HG03575 (cell line): ENCODE measurements around the gene TBX1.
"Not testable (repeated sequence)": the region's sequence is repeated elsewhere in the genome, so short reads cannot be mapped to it uniquely, and the experiment has no call there.

Source experiments
- ATAC-seq: cut with Tn5 transposase; IDR thresholded peaks from one replicate; pipeline ENCODE4 v1.9.1; 2021; ENCODE audit not compliant: unreplicated experiment, insufficient number of reproducible peaks, low FRiP score; ENCODE audit errors: extremely low read depth

TBX1 gene

DNA sequence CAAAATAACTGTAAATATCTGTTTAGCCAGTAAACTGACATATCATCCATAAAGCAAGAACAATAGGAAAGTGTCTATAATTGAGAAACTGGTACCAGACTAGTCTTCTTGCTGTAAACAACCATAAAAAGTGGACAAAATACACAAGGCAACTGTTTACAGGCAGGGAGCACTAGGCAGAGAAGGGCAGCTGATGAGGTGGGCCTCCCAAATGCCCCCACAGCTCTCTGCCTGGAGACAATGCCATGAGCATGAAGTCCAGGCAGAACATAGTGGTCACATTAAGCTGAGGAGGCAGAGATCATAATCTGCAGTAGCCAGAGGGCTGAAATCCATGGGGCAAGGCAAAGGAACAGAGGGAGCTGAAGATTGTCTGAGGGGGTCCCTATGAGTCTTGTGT lies 30.7 kb downstream of the TBX1 start:
- no peak for ATAC-seq

DNA sequence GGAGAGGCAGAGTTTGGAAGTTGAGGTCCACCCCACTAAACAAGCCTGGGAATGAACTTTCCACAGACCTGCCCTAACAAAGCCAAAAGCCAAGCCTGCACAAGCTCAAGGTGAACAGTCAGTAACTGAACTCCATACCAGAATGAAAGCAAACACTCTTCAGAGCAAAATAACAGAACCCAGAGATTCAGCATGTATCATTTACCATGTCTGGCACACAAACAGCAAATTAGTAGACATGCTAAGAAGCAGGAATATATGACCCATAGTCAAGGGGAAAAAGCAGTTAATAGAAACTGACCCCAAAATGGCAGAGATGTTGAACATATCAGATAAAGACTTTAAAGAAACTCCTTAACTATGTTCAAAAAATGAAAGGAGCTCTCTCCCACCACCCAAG lies 31.3 kb downstream of the TBX1 start:
- no peak for ATAC-seq

DNA sequence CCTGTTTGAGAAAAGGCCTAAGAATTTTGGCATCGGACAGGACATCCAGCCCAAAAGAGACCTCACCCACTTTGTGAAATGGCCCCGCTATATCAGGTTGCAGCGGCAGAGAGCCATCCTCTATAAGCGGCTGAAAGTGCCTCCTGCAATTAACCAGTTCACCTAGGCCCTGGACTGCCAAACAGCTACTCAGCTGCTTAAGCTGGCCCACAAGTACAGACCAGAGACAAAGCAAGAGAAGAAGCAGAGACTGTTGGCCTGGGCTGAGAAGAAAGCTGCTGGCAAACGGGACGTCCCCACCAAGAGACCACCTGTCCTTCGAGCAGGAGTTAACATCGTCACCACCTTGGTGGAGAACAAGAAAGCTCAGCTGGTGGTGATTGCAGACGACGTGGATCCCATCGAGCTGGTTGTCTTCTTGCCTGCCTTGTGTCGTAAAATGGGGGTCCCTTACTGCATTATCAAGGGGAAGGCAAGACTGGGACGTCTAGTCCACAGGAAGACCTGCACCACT lies 31.9 kb downstream of the TBX1 start:
- not testable (repeated sequence) for ATAC-seq

DNA sequence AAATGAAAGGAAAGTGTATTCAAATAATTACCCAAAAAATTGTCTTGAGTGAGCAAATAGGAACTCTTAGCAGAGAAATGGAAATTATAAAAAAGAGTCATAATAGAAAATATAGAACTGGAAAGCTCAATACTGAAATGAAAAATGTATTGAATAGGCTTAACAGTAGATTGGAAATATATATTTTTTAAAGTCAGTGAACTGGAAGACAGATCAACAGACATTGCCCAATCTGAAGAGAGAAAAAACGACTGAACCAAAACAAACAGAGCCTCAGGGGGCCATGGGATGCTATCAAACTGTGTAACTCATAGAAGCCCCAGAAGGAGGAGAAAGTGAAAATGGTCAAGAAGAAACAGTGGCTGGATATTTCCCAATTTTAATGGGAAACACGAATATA lies 32.6 kb downstream of the TBX1 start:
- ATAC-seq: no peak

DNA sequence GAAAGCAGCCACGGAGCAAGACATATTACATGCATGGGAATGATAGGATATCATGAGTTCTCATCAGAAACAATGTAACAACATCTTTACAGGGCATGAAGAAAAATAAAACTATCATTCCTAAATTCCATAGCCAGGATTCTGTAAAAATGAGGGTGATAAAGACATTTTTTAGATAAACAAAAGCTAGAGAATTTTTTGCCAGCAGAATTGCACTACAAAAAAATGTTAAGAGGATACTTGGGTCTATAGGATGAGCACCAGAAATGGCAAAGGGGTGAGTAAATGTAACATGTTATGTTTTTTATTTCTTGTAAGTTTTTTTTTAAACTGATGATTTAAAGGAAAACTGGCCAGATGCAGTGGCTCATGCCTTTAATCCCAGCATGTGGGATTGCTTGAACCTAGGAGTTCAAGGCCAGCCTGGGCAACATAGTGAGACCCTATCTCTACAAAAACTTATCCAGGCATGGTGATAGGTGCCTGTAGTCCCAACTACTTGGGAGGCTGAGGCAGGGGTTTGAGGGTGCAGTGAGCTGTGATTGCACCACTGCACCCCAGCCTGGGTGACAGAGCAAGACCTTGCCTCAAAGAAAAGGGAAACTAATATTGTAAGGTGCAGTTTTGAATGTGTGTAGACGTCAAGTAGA lies 33.2 kb downstream of the TBX1 start:
- no peak for ATAC-seq

DNA sequence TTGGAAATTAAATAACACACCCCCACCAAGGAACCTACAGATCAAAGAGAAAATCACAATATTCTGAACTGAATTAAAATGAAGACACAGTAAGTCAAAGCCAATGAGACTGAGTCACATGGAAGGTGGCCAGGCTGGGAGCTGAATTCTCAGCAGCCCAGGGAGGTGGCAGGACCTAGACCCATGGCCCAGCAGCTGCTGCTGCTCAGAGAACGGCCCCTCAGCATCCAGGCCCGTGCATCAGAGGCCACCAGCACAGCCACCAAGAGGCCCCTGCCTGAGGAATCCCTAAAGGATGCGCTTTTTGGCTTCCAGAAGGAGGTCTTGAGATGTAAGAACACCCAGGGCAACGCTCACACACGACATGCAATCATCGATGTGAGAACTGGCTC lies 35.0 kb downstream of the TBX1 start:
- ATAC-seq: no peak

DNA sequence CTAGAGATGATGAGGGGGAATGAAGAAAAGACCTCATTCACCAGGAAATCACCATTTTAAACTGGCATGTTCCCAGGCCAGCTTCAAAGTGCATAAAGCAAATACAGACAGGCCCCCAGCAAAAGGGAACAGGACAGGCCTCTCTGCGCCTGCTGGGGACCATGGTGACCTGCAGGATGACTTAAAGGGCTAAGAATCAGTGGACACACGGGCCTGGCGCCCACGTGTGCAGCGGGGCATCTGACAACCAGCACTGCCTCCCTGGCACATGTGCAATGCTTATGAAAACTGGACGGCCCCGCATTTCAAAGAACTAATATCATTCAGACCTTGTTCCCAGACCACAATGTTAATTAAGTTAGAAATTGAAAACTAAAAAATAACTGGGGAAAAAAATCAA lies 35.6 kb downstream of the TBX1 start:
- ATAC-seq: no peak

DNA sequence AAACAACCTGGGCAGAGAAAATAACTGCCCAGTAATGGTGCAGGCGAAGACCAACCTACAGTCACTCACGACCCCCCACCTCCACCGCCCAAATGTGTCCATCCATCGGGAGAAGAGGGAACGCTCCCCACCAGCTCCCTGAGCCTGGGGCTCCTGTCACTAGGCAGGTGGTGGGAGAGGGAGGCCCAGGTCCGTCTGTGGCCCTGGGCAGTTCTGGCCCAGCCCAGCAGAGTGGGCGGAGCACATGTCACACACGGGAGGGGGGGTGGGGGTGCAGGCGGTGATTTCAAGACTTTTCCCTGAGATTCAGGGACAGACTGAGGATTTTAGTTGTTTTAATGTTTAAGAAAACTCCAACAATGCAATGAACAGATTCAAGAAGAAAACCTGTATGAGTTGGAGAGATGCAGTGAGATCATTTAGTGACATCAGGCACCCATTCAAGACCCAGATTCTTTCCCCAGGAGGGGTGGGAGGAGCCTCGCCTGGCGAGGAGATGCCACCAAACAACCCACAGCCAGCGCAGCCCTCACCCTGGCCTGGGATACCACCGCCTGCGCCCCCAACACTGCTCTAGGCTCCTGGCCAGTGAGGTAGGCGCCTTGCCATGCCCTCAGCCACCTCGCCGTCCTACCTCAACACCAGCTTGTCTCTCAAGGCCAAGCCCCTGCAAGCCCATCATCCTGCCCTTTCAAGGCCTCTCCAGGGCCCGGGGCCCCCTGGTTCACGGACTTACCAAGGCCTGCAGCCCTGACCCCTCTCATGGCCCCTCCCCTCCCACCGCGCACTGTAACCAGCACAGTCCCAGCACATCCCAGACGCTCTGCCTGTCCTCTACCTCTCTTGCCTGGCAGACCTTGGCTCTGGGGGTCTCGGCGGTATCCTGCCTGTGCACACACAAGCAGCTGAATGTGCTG lies 36.8 kb downstream of the TBX1 start:
- ATAC-seq: no peak

DNA sequence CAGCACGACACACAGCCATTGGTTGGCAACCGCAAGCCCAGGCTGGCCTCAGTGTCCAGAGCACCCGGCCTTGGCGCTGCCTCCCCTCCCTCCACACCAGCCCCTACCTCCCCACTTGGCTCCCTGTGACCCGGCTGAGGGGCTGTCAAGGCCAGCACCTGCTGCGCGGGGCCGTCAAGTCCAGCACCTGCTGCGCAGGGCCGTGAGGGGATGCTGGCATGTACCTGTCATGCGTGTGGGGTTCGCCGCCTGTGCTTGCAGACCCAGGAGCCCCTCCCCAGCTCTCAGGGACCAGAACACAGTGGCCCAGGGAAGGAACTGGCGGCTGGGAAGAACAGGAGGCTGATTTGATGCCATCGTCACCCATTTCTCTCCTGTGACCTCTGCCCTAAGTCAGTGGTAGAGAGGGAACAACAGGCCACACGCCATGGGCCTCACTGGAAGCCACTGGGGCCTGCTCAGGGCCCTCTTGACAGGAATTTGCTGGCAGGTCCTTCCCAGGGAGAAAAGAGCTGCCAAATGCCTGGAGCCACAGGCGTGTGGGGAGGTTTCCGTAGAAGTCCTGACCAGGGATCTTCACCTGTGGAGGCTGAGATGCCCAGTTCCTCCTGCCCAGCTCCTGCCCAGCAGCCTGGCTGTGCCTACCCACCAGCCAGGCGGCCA lies 37.6 kb downstream of the TBX1 start:
- no peak for ATAC-seq

DNA sequence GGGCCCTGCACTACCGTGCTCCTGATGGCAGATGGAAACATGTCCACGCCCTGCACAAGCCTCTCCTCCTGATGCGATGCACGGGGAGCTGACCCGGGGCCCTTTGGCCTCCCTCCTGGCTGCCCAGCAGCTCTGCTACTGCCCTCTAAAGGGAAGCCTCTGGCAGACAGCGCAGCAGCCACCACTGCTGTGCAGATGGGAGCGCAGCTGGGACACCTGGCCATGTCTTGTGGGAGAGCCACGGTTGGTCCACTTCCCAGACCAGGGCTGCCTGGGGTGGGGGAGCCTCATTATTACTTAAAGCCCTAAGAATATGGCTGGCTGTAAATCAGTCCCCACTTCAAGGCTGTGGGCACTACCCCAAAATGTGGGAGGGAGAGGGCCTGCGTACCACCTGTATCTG lies 38.3 kb downstream of the TBX1 start:
- no peak for ATAC-seq

DNA sequence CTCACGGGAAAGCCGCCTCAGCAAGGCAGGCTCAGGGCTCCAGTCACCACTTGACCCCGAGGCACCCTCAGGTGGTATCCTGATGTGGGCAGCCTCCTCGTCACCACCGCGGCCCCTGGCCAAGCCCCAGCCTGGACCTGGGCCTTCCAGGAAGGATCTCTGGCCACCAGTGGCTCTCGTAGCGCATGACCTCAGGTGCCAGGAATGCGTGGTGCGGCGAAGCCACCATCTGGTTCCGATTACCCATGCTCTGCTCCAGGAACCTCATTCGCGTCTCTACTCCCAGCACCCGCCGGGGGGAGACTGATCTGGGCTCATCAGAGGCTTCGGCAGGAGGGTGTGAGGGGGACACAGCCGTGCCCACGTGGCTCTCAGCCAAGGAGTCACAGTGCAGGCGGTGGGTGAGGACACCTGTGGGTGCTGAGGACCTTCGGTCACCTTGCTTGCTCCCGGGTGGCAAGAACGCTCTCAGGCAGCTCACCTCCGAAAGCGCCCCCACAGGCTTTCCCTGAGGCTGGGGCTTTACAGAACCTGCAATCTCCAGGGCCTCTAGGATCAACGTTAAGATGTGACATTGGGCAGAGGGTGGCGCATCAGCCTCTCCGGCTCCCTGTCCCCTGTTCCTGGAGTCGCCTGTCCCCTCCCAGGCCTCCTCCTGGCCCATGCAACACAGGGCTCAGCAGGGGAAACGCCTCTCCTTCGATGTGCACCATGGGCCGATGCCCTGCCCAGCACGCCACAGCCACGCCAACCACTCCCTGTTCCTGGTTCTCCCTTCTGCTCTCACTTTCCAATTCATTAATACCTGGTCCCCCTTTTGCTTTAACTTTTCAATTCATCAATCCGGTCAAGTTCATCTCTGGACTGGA lies 39.0 kb downstream of the TBX1 start:
- ATAC-seq: no peak

DNA sequence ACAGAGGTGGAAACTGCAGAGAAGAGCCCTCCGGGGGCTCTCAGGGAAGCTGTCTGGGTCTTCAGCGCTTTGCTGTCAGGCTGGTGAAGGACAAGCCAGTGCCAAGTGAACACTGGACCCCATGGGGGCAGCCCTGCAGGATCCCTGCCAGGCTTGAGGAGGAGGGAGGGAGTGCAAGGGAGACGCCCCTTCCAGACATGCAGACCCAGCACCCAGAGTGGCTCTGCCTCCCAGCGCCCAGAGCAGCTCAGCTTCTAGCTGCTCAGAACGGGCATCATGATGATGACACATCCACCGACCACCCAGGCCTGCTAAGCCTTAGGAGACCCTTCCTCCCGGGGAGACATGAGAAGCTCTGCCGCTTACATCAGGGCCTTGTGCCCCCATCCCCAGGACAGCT lies 39.7 kb downstream of the TBX1 start:
- no peak for ATAC-seq

DNA sequence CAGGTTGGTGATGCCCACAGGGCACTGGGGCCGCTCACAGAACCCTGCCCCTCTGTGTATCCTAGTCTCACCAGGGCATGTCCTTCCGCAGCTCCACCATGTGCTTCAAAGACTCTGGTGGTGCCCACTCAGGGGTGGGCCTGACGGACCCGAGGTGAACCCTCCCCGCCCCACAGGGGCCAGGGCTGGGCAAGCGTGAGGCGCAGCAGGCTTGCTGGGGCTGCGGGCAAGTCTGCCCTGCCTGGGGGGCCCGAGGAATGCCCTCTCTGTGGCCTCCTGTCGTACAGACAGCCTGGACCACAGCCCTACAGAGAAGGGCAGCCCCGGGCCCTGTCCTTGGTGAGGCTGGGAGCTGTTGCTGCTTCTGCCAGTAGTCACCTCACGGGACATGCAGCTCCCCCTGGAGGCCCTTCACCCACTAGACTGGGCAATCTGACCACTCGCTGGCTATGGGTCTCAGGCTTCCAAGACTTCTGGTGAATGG lies 40.2 kb downstream of the TBX1 start:
- no peak for ATAC-seq

DNA sequence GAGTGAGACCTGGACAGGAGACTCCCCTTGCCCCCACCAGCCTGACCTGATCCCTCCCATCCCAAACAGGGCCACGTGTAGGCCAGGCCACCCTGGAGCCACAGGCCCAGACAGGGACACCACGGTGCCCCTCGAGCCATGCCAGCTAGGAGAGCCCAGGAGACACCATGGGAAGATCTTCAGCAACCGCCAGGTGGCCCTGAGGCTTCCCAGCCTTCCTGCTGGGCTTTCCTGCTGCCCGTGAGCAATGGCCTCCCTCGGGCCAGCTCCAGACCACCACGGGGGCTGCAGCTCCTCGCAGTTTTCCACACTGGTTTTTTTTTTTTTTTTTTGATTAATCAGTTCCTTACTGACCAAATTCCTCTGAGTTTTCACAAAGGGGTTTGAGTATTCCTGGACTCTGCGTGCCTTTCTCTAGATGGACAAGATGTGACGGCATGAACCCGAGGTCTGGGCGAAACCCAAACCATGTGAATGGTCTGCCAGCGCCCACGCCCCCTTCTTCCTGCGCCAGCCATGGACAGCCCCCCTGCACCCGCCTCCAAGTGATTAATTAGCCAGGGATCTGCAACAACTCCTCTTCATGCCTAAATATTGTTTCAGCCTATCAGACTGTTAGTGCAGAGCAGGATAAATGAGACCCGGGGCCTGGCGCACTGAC lies 40.9 kb downstream of the TBX1 start:
- no peak for ATAC-seq

DNA sequence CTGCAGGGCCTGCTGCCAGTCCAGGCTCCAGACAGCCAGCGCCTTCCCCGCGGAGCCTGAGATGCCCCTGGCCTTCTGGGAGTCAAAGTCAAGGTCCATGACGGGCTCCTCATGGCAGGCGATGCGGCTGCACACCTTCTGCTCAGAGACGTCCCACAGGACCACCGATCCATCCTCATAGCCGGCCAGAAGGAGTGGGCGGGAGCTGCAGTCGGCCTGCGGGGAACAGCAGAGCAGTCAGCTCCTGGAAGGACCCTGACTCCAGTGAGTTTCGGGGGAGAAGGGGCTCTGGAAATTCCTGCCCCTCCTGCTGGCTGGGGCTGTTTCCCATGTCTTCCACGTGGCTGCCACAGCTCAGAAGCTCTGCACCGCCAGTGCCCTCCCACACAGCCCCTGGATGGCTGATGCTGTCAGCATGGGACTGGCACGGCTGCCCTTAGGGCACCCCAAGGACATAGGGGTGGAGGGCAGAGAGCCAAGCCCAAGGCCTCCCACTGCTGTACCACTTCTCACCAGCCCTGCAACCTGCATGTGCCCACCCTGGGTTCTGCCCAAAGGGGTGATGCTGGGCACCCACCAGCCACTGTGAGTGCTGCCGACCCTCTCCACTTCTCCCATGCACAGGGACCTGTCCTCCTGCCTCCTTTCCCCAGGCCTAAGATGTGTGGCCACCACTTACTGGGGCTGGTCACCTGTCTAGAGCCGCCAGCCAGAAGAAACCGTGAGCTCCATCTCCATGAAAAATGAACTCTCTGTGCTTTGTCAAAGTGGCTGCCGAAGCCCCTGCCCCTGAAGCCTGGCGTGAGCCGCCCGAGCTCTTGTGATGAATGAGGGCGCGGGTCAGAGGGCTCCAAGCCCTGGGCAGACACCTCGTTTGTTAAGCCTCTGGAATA lies 41.7 kb downstream of the TBX1 start:
- no peak for ATAC-seq

DNA sequence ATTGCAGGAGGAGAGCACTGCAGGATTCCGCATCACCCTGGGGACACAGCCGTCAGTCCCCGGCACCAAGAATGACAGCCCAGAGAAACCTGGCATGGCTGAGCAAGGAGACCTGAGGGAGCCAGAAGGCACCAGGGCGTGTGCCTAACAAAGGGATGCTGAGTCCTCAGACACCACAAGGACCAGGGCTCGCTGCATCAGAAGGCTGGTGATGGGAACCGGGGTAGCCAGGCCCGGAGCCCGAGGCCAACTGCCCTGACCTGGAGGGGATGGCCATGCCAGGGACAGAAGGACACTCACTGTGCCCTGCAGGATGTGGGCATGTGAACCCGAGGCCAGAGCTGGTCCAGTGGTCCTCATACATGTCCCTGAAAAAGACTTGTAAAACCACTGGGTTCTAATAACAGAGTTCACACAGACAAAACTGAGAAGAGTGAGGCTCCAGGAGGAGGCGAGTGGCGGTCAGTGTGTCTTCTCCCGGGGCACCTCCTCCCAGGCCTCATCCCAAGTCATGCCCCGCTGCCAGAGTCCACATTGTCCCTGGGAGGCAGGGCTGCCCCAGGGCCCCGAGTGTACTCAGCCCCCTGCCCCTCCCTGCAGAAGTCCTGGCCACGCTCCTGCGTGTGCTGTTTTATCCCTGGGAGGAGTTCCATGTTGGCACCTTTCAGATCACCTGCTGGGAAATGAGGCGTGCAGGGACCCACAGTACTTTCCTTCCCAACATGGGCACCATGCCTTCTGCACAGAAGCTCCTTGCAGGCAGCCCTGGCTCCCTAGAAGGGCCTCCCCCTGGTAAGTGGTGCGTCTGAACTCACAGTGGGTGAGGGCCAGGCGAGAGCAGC lies 42.5 kb downstream of the TBX1 start:
- ATAC-seq: no peak
